Type B pancreatic cell (in vitro differentiated cells): Measurements from ENCODE around the gene PPP1R26. TPM values are rescaled to one million over a fixed set of nuclear protein-coding genes. Genes with fewer than 3 reads are reported as not detected.
"Not testable (repeated sequence)": the region's sequence is repeated elsewhere in the genome, so short reads cannot be mapped to it uniquely, and the experiment has no call there.

Experiments
- DNase-seq: peaks from one replicate; pipeline ENCODE4 v3.0.0; 2021; ENCODE audit warnings: mixed read lengths; ENCODE audit not compliant: unreplicated experiment; ENCODE audit errors: extremely low spot score
- H3K27ac Mint-ChIP-seq: 2 replicates; pipeline ENCODE4 v1.8.0; 2021; ENCODE audit warnings: mild to moderate bottlenecking, mixed read lengths
- H3K27me3 Mint-ChIP-seq: 2 replicates; pipeline ENCODE4 v1.8.0; 2021; ENCODE audit warnings: mixed read lengths
- H3K36me3 Mint-ChIP-seq: 2 replicates; pipeline ENCODE4 v1.8.0; 2021; ENCODE audit warnings: mixed read lengths
- H3K4me1 Mint-ChIP-seq: one replicate; pipeline ENCODE4 v1.8.0; 2021; ENCODE audit warnings: mixed read lengths; ENCODE audit not compliant: unreplicated experiment
- H3K4me3 Mint-ChIP-seq: 2 replicates; pipeline ENCODE4 v1.8.0; 2021; ENCODE audit warnings: mild to moderate bottlenecking, mixed read lengths
- H3K9me3 Mint-ChIP-seq: 2 replicates; pipeline ENCODE4 v1.8.0; 2021; ENCODE audit warnings: mixed read lengths
- CTCF ChIP-seq: fragments of 200-600 bp; sonication (generic); conservative IDR thresholded peaks from 2 replicates; pipeline ENCODE4 v1.5.0; 2021; ENCODE audit warnings: antibody characterized with exemption, mild to moderate bottlenecking
- long read RNA-seq: library from polyadenylated mRNA; unstranded; transcript quantifications from one replicate; pipeline ENCODE4 v2.0.0, GENCODE V29; 2020
- total RNA-seq: library from RNA; stranded (reverse); gene quantifications from 2 replicates; pipeline ENCODE4 v1.2.1, GENCODE V29; 2021; ENCODE audit warnings: low replicate concordance

Gene PPP1R26
- 22.7 and 24.2 TPM in 2 replicates for total RNA-seq
- long read RNA-seq, full-length matches to known transcripts: 3 of 4 reads
- long read RNA-seq, partial matches to known transcripts: 0 of 4 reads
- long read RNA-seq, other reads (novel, unspliced or antisense): 1 of 4 reads

GRCh38 chr9:135479469-135480052, at the start of gene PPP1R26:
Gene PPP1R26 (plus strand): TSS chr9:135479782. CDS start chr9:135484511, 4,729 bp downstream.
- peak within 1 kb of the TSS; percentile 90 for H3K4me3 Mint-ChIP-seq
- H3K27ac Mint-ChIP-seq: peak within 1 kb of the TSS; percentile 58
- no peaks in the 10 kb centered on the region for H3K27me3 Mint-ChIP-seq
- no peaks in the 10 kb centered on the region for H3K36me3 Mint-ChIP-seq
- peaks cover 5% of the 10 kb centered on the region for H3K4me1 Mint-ChIP-seq
- no peak for TF ChIP-seq CTCF
- H3K9me3 Mint-ChIP-seq: no peaks in the 10 kb centered on the region
- no peak for DNase-seq

GRCh38 chr9:135437259-135437658, 42.3 kb upstream of the PPP1R26 start:
- TF ChIP-seq CTCF: no peak
- Mint-ChIP-seq H3K36me3 (no peaks in the 10 kb centered on the region), H3K9me3 (peaks cover 4% of the 10 kb centered on the region), H3K4me3 (no peak overlapping the region), H3K27me3 (peaks cover 8% of the 10 kb centered on the region), H3K27ac (no peak overlapping the region), H3K4me1 (peaks cover 20% of the 10 kb centered on the region)
- no peak for DNase-seq

- H3K27me3 Mint-ChIP-seq: peaks cover 10% of the 10 kb centered on the region
- H3K27ac Mint-ChIP-seq, H3K9me3 Mint-ChIP-seq, H3K36me3 Mint-ChIP-seq, H3K4me3 Mint-ChIP-seq, DNase-seq: not testable (repeated sequence)
- peaks cover 25% of the 10 kb centered on the region for H3K4me1 Mint-ChIP-seq
These were observed 41.9 kb upstream of the PPP1R26 start for GRCh38 chr9:135437696-135438095.

- not testable (repeated sequence) for H3K36me3 Mint-ChIP-seq, DNase-seq, H3K27ac Mint-ChIP-seq, H3K4me3 Mint-ChIP-seq, H3K9me3 Mint-ChIP-seq
- TF ChIP-seq CTCF: peak; percentile 38
- Mint-ChIP-seq H3K27me3 (peaks cover 15% of the 10 kb centered on the region), H3K4me1 (peaks cover 28% of the 10 kb centered on the region)
These were observed 40.9 kb upstream of the PPP1R26 start for GRCh38 chr9:135438581-135439232.

GRCh38 chr9:135439514-135439913, 40.1 kb upstream of the PPP1R26 start:
- H3K4me1 Mint-ChIP-seq: peaks cover 28% of the 10 kb centered on the region
- H3K27me3 Mint-ChIP-seq: peaks cover 18% of the 10 kb centered on the region
- not testable (repeated sequence) for H3K9me3 Mint-ChIP-seq, H3K36me3 Mint-ChIP-seq, DNase-seq, H3K27ac Mint-ChIP-seq
- peak overlapping the region; percentile 4 for H3K4me3 Mint-ChIP-seq

GRCh38 chr9:135439916-135440315, 39.7 kb upstream of the PPP1R26 start:
- Mint-ChIP-seq H3K4me3 (no peak overlapping the region), H3K4me1 (peaks cover 28% of the 10 kb centered on the region), H3K36me3 (no peaks in the 10 kb centered on the region), H3K27me3 (peaks cover 18% of the 10 kb centered on the region), H3K9me3 (no peaks in the 10 kb centered on the region), H3K27ac (no peak overlapping the region)
- no peak for TF ChIP-seq CTCF
- DNase-seq: no peak
